Activated CD8-positive, alpha-beta memory T cell treated with anti-CD3 and anti-CD28 coated beads, Interleukin-2, amount 50 U/mL, for 48 hours (primary cell): ENCODE results near the gene CPA2.
"Not testable (repeated sequence)": the region's sequence is repeated elsewhere in the genome, so short reads cannot be mapped to it uniquely, and the experiment has no call there.

Source experiments
- DNase-seq: peaks from one replicate; pipeline ENCODE4 v3.0.0-alpha.2; 2020

The CPA2 gene

DNA sequence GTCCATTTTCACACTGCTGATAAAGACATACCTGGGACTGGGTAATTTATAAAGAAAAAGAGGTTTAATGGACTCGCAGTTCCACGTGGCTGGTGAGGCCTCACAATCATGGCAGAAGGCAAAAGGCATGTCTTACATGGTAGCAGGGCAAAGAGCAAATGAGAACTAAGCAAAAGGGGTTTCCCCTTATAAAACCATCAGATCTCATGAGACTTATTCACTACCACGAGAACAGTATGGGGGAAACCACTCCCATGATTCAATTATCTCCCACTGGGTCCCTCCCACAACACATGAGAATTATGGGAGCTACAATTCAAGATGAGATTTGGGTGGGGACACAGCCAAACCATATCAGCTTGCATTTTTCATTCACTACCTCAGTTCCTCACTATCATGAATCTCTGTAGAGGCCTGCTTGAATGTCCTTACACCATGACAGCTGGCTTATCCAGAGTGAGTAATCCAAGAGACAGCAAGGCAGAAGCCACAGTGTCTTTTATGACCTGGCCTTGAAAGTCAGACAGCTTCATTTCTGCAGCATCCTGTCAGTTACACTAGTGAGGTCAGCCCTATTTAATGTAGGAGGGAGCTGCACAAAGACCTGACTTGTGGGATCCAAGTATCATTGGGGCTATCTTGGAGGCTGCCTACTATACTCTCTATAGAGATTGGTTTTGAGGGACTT, 55.0 kb downstream of the CPA2 start:
- DNase-seq, result not testable (repeated sequence)

DNA sequence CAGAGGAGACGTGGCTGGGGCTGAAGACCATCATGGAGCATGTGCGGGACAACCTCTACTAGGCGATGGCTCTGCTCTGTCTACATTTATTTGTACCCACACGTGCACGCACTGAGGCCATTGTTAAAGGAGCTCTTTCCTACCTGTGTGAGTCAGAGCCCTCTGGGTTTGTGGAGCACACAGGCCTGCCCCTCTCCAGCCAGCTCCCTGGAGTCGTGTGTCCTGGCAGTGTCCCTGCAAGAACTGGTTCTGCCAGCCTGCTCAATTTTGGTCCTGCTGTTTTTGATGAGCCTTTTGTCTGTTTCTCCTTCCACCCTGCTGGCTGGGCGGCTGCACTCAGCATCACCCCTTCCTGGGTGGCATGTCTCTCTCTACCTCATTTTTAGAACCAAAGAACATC, 56.0 kb downstream of the CPA2 start:
- no peak for DNase-seq

DNA sequence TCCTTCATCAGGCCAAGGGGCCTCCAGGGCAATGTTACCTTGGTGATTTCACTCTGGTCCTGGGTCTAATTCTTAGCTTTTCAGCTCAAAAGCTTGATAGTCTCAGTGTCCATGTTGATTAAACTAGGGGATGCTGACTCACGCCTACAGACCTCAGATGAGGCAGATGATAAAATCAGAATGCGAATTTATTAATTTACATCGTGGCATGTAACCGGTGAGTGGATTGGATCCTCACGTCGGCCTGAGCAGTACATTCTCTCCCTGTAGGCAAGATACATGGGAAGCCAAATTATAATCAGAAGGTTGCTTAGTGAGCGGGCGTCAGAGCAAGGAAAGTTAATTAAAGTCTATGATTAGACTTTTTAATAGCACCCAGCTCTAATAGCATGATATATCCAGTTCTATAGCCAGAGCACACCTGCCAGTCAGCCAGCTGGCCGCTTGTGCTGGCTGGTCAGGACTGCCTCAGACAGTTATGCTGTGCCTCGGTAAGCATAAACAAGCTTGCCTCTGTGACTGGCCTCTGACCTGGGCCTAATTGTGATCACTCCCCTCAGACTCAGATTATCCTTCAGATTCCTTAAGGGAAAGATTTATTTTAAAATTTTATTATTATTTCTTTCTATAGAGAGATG, 57.8 kb downstream of the CPA2 start:
- no peak for DNase-seq

DNA sequence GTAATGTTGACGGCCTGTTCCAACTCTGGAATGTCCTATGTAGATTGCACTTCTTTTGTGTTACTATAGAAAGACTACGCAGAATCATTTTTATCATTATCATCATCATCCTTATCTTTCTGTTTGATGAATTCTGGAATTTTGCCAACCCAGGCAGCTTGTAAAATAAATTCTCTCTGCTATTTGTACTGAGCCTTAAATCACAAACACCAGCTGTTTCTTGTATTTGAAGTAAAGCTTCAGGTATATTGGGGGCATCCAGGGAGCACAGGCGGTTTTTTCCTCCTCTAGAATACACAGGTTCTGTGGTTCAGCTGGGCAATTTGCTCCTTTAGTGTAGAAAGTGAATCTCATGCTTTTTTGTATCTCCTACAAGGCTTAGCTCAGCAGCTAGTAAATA, 63.0 kb downstream of the CPA2 start:
- DNase-seq, result no peak

DNA sequence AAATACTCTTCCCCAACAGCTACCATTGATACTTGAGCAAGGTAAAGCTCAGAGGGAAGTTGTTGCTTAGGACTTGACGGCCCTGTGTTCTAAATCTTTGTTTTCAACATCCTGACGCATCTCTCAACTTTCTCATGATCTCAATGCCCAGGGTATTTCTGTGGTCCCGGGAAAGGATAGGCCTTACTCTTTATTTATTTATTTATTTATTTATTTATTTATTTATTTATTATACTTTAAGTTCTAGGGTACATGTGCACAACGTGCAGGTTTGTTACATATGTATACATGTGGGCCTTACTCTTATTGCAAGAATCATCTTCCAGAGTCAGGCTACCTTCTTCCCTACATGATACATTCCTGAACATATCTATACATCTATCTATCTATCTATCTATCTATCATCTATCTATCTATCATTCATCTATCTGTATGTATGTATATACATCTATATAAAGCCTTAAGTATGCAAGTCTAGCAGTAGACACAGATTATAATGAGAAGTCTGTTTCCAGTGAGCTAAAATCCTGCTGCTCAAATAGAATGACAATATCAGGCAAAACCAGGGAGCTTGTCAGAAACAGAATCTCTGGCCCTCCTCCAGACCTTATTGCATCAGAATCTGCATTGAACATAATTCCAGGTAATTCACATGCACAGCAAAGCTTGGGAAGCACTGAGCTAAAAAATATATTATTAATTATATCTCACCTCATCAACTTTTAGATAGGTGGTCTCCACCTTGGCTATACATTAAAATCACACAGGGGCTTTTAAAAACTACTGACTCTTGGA, 65.8 kb downstream of the CPA2 start:
- DNase-seq, result no peak

DNA sequence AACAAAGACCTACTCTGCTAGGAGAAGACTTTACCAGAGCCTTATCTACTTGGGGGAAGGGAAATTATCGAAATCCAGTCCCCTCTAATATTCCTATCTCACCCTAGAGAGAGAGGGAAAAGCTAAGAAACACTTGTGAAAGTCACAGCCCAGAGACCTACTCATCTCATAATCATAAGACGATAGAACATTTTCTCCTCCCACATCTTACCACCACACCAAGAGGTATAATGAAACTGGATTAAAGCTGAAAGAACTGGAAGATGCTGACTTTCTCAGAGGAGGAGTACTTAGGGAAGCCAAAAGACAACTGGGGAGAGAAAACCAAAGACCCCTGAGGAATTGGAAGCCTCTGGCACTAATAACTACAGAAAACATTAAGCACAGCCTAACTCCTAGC, 67.2 kb downstream of the CPA2 start:
- DNase-seq, result no peak

DNA sequence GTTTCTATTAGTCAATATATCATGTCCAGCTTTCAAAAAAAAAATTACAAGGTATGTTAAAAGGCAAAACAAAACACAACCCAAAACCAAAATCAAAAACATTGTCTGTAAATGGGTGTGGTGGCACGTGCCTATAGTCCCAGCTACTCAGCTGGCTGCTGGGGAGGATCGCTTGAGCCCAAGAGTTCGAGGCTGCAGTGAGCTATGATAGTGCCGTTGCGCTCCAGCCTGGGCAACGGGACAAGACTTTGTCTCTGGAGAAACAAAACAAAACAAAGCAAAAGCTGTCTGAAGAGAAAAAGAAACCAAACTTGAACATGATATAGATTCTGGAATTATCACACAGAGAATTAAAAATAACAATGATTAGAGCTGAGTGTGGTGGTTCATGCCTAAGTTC, 67.6 kb downstream of the CPA2 start:
- DNase-seq, result no peak

DNA sequence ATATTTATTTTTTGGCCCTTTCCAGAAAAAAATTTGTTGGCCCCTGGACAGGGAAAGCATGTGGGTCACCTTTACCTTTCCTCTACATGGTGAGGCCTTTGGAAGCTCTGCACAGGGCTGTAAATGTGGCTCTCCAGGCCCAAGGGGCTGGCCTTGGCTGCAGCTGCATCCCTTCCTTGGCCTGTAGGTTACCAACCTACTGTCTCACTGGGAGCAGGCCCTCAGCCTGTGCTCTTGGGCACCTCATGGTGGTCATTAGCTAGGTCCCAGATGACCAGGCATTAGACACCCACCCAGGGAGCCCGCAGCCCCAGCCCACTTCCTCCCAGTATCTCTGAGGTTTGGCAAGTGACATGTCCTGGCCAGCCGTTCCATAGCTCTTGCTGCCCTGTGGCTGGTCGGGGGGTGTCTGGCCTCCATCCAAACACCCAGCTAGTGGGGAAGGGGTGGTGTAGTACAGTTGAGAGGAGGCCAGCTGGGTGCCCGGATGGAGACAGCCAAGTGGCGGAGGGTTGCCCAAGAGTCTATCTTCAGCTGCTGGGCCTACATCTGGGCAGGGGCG, 70.8 kb downstream of the CPA2 start:
- DNase-seq, result no peak

DNA sequence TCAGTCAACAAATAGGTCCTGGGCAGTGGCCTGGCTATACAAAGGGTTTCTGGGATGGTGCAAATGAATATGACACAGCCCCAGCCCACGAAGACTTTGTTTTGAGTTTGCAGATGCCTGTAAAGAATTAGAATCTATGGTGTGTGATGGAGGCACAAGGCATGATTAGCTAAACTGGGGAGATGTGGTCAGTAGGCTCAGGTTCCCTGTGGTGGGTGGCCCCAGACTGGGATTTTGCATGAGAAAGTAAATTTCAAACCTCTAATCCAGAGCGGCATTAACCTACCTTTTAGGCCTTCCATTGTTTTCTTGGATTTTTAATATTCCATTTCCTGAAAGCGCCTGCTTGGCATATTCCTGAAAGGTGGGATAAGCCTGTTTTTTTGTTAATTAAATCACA, 71.6 kb downstream of the CPA2 start:
- DNase-seq, result no peak
